Bone marrow (tissue), 2 donors: Measurements from ENCODE around the gene ZNF471.

Source experiments
- DNase-seq, 2 donors: peaks; one replicate each; lab custom pipeline; 2025; lab: John Stamatoyannopoulos, UW

Gene ZNF471

DNA sequence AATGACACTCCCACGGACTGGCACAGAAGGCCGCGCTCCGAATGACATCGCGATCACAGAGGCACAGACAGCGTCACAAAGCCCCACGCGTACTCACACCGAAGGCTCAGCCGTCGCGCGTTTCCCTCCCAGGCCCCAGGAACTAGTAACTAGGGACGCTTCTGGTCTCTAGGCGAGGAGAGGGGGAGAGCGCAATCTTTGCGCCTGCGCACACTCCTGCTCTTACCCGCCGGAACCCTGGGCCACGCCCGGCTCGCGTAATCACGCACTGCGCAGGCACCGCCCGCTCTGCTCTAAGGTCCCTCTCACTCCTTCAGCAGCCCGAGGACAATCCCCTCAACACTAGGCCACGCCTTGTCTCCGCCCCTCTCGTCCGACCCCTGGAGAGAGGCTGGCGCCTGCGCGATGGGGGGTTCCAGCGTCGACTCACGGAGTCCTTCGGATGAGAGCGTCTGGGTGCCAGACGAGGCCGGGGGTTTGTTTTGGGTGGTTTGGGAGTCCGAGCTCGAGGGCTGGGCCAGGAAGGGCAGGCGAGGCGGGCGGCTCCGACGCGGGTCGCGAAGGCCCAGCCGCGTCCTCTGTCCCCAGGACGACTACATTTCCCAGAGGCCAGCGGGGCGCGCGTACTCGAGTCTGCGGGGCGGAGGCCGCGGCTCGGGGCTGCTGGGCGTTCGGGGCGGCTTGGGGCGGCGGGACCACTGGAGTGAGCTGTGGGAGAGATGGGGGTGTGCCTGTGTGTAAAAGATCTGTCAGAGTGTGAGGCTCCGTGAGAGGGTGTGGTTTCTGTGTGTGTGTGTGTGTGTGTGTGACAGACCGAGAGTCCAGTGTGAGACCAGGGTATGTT lies at the start of gene ZNF471:
ZNF471 (plus strand) TSS at position 410 of the 844 bp plus-strand sequence. CDS start 3,717 bp downstream, outside the sequence.
- peak; percentile 78 to 96 for DNase-seq

DNA sequence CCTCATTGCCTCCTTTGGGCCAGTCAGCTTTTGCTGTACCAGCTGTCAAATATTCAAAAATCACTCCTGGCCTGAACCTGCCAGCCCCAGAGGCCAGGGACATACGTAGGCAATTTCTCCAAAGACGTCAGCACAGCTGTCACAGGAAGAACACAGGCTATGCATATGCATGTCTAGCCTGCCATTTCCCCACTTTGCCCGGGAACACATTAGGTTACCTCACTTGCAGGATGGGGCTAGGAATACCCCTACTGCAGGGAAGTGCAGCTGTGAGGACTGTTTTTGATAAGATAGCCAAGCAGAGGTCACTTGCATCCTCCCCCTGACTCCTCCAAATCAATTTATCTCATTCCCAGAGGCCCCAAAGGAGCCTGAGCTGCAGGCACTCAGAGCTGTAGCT lies 33.3 kb upstream of the ZNF471 start:
- no peak for DNase-seq

DNA sequence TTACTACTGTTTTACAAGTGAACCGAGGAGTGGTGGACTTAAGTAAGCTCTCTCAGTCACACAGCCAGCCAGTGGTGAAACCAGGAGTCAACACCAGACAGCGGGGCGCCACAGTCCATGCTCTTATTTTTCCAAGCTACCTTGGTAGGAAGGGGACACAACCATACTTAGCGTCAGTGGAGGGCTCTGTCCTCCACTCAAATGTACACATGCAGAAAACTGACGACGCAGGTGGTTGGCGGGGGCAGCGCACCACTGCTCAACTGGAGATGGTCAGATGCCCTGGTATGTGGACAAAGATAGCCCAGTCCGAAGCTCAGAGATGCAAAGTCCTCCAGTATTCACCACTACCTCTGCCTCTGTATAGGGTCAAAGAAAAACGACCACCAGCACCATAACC lies 31.6 kb upstream of the ZNF471 start:
- no peak for DNase-seq

DNA sequence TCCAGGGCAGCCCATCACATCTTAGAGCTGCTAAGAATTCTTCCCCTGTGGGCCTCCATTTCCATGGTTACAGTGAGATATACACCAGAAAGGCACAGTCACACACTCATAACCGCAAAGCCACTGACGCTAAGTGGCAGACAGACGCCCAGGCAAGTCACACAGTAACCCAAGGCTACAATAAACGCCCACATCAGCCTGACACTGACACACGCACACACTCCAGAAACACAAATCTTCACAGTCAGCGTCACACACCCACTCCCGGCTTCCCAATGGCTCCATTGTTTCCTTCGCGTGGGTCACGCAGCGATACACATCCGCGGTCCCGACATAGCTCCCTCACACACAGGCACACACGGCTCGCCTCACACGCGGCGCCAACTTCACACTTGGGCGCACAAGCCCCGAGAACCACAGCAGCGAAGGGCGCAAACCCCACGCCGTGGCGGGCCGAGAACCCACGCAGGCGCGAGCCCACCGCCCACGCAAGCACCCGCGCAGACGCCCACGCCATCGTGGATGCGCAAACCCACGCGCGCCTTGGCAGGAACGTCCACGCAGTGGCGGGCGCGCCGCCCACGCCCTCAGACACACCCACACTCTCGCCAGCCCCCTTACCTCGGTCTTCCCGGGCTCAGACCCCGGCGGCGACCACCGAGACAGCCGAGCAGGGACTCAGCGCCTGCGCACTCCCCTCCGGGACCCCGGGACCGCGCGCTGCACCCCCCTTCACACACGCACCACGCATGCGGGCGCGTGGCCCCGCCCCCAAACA lies 30.8 kb upstream of the ZNF471 start, which contains the start of gene ZNF667:
ZNF667 (minus strand) TSS at position 695 of the 778 bp plus-strand sequence. CDS start 14,975 bp downstream, outside the sequence.
- DNase-seq, result peak in 1 of 2 donors; percentile 22

DNA sequence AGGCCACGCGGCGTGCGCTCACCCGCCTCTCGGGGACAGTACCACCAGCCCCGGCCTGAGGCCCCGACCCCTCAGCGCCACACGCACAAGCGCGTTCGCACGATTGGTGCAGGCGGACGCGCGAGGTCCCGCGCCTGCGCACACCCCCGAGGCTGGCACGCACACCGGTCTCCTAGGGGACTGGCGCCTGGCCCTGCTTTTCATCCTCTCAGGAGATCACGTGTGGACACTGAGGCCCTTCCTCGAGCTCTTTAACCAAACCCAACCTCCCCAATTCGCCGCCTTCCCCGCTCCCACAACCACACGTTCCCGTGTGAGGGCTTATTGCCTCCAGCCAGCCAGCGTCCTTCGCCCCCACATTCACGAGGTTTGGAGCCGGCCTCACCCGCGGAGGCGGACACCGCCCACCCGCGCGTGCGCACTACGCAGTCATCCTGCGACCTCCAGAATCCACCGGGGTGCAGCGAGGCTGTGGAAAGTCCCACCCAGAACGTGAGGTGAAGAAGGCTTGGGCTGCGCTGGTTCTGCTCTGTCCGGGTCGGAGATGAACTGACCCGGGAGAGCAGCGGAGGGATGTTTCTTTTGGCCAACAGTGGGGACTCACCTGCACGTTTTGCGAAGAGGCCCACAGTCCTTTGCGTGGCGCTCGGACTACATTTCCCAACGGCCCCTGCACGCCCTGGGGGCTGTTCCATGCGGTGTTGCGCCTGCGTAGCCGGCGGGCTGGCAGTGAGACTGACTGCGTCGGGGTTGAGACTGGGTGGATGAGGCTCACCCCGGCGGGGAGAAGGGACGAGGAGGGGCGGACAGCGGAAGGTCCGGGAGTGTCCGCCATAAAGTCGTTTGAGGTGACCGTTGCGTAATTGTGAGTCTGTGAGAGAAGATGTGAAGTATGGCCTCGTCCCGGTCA lies 30.0 kb upstream of the ZNF471 start:
- peak; percentile 53 to 58 for DNase-seq

DNA sequence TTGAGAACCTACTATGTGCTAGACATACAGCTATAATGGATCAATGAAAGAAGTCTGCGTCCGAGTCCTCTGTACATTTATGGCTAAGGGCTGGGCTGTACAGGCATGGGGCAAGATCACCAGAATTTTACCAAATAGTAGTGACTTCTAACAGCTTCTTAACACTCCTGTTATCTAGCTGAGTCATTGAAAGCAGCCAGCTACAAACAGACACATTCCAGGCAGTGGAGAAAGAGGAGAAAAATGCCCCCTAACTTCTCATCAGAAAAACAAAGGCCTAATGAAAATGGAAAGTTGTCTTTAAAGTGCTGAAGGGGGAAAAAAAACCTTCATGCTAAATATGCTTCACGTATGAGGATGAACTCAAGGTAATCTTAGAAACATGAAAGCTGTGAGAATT lies 16.3 kb upstream of the ZNF471 start:
- no peak for DNase-seq

DNA sequence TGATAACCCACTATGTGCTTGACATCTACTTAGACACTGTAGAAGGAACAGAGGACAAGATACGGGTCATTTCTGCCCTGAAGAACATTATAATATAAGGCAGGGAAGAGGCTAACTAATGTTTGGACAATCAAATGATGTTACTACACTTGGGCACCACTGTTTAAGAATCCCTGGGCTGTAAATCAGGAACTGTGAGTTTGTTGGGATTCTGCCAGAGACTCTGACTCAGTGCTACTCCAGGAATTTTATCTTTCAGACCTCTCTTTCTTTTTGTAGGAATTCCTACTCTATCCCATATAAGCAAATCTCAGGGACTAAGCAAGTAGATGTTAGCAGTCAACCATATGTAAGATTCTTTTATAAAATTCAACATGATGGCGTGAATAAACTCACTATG lies 3.1 kb upstream of the ZNF471 start:
- no peak for DNase-seq

DNA sequence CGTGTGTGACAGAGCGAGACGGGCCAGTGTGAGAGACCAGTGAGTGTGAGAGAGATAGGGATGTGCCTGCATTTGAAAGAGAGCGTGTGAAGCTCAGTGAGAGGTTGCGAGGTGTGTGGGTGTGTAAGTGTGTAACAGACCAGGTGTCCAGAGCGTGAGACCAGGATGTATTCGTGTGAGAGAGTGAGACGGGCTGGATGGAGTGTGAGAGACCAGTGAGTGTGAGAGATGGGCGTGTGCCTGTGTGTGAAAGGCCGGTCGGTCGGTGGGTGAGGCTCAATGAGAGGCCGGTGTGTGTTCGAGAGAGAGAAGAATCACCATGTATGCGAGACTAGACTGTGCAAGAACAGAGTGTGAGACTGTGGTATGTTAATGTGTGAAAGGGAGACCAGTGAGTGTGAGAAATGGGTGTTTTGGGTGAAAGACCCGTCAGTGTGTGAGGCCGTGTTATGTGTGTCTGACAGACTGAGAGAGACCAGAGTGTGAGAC lies 679 bp downstream of the ZNF471 start:
- peak in 1 of 2 donors; percentile 14 for DNase-seq

DNA sequence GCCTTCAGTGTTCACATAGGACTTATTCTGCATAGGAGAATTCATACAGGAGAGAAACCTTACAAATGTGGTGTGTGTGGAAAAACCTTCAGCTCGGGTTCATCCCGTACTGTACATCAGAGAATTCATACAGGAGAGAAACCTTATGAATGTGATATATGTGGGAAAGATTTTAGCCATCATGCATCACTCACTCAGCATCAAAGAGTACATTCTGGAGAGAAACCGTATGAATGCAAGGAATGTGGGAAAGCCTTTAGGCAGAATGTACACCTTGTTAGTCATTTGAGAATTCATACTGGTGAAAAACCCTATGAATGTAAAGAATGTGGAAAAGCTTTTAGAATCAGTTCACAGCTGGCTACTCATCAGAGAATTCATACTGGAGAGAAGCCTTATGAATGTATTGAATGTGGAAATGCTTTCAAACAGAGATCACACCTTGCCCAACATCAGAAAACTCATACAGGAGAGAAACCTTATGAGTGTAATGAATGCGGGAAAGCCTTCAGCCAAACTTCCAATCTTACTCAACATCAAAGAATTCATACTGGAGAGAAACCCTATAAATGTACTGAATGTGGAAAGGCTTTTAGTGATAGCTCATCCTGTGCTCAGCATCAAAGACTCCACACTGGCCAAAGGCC lies 17.7 kb downstream of the ZNF471 start:
- DNase-seq, result no peak

DNA sequence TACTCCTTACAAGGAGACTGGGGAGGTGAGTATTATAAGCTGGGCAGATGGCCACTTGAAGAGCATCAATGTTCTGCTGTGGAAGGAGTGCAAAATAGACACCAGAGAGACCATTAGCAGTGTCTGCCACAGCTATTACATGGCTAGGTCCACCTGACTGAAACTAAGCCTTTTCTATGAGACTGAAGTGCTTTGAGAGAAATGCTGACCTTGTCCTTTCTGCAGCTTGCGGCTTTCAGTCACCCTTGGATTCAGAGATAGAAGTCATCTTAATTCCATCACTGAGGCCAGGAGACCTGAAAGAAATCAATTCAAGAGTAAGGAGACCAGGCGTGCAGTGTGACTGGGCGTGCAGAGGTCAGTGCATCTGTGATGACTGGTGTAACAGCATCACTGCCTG lies 29.8 kb downstream of the ZNF471 start:
- DNase-seq, result no peak

DNA sequence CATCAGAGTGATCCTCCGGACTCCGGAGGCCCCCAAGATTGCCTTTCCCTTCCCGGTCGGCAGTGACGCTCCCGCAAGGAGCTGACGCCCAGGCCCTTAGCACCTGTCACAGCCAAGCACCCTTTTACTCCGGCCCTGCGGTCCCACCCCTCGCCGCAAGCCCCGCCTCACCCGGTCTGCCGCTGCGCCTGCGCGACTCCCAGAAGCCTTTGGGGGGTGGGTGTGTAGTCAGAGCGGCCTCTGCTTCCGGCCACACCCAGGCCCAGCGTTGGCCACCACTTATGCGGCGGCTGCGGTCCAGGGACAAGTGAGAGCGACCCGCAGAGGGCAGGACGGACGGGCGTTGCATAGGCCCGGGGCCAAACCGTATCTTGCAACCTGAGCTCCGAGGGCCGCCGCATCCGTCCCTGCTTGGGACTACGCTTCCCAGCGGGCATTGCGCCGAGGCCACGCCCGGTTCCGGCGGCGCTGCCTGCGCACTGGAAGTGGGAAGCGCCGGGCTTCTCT lies 30.7 kb downstream of the ZNF471 start:
- DNase-seq, result peak; percentile 85 to 86

DNA sequence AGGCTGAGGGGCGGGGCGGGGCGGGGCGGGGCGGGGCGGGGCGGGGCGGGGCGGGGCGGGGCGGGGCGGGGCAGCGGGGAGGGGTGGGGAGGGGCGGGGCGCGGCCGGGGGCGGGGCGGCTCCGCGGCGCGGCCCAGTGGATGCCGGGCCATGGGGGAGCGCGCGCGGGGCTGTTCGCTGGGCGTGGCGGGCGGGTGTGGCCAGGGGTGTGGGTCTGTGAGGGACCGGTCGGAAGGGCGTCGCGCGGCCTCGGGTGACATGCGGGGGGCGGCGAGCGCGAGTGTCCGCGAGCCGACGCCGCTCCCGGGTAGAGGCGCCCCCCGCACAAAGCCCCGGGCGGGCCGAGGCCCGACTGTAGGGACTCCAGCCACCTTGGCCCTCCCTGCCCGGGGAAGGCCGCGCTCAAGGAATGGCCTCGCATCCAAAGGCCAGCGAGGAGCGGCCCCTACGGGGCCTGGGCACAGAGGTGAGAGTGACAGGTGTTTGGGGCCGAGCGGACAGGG lies 31.2 kb downstream of the ZNF471 start, which contains the start of gene ZFP28:
ZFP28 (plus strand) TSS at position 188 of the 503 bp plus-strand sequence; CDS start at position 259, 71 bp downstream.
- DNase-seq, result peak; percentile 43 to 74

DNA sequence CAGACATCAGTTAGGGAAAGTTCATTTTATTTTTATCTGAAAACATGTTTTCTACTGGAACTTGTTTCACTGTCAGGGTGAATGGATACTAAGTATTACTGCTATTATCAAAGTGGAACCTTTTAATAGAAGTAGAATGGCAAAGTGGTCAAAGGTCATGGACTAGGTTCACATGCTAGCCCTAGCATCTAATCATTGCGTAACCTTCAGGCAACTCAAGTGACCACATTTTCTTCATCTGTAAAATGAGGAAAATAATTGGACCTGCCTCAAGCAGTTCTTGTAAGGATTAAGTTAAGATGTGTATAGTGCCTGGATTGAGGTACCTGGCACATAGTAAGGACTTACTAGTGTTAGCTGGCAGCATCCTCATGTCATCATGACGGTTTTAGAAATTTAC lies 36.1 kb downstream of the ZNF471 start:
- DNase-seq, result no peak

DNA sequence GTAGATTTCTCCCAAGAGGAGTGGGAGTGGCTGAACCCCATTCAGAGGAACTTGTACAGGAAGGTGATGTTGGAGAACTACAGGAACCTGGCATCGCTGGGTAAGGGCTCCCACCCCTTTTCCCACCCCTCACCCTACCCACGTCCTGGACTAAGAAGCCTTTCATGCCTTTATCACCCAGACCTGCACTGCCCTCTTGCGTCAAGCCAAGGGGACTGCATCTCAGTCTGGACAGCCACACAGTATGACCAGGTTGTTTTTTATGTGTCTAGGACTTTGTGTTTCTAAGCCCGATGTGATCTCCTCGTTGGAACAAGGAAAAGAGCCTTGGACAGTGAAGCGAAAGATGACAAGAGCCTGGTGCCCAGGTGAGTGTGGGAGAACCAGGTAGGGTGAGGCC lies 39.9 kb downstream of the ZNF471 start:
- no peak for DNase-seq

DNA sequence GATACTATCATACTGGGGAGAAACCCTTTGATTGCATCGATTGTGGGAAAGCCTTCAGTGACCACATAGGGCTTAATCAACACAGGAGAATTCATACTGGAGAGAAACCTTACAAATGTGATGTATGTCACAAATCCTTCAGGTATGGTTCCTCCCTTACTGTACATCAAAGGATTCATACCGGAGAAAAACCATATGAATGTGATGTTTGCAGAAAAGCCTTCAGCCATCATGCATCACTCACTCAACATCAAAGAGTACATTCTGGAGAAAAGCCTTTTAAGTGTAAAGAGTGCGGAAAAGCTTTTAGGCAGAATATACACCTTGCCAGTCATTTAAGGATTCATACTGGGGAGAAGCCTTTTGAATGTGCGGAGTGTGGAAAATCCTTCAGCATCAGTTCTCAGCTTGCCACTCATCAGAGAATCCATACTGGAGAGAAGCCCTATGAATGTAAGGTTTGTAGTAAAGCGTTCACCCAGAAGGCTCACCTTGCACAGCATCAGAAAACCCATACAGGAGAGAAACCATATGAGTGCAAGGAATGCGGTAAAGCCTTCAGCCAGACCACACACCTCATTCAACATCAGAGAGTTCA lies 46.7 kb downstream of the ZNF471 start:
- DNase-seq, result no peak

DNA sequence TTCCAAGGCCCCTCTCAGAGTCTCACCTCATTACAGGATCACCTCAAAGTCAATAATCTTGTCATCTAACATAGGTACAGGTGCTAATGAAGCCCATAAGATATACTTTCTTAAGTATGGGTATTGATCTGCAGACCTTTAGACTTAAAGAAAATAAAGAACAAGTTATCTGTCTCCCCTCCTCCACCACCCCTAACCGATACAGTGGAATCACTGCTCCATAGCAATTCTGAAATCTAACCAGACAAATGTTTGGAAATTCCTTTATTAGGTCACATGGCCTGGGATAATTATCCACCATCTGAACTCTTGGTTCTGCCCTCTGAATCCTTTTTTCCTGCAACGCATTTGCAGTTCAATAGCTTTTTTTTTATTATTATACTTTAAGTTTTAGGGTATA lies 55.1 kb downstream of the ZNF471 start:
- no peak for DNase-seq

DNA sequence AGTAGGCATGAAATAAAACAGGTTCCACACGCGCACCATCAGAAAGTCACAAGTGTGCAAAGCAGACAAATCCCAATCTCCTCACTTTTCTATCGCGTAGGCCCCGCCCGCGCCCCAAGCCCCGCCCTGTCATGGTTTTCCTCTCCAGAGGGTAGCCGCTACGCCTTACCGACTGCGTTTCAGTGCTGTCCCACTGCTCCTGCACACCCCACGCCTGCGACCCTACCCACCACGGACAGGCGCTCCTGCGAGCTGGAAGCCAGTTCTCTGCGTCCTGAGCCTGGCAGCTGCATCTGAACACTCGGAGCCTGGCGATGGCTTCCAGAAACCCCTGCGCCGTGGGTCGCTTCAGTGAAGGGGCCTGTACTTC lies 59.2 kb downstream of the ZNF471 start:
- DNase-seq, result no peak

DNA sequence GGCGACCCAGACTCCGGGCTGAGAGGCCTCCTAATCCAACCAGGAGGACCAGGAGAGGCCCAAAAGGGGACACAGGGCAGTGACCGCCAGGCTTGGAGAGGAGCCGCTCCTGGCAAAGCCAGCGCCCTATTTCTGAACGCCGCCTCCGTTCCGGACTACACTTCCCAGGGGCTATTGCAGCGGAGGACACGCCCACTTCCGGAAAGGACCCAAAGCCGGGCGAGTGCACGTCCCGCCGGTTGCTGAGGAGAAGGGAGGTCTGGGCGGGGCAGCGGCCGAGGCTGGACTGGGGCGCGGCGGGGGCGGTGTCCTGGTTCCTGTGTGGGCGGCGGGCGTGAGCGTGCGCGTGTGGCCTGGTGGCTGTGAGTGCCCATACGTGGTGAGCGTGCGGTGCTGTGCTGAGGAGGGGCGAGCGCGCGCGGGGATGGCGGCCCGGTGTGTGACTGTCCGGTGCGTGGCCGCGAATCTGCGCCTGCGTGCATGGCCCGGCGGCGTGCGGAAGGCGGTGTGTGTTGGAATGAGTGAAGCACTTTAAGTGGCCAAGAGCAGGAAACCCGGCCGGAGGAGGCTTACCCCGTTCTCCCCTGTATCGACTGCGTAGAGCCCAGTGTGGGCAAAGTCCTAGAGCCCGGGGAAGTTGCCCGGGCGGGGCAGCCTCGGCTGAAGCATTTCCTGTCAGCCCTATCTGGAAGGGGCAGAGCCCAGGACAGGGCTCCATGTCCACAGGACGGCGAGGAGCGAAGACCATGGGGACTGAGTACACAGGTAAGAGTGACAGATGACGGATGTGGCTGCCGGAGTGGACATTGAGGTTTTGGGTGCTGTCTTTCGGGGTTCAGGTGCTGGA lies 59.8 kb downstream of the ZNF471 start, which contains the start of gene ZNF470:
ZNF470 (plus strand) TSS at position 195 of the 847 bp plus-strand sequence. CDS start 2,844 bp downstream, outside the sequence.
- DNase-seq, result peak; percentile 85 to 87

DNA sequence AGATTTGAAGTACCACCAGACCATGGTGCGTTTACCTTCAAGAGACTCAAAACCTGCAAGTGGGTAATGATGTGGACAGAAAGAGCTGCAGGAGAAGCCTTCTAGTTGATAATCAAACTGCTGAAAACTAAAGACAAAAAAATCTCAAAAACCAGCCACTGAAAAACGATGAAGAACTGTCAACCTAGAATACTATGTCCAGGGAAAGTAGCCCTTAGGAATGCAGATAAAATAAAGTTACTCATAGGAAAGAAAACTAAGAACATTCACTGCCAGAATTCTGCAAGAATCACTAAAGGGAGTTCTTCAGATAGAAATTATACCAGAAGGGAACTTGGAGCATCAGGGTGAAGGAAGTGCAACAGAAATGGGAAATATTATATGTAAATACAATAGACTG lies 64.9 kb downstream of the ZNF471 start:
- no peak for DNase-seq
